HepG2 (cell line): ENCODE data around the gene PPAT. TPM values are rescaled to one million over a fixed set of nuclear protein-coding genes. Genes with fewer than 3 reads are reported as not detected.

Experiments used
- ATF7 ChIP-seq, 2 experiments: fragments of 450-650 bp in 1 of 2; sonication (generic) in 1 of 2; formaldehyde crosslinking in 1 of 2; IDR thresholded peaks; 2 replicates each; pipeline versions ENCODE4 v1.4.0 to v1.6.1; 2016 to 2020; ENCODE audit warnings: antibody characterized with exemption in 1 of 2, mild to moderate bottlenecking in 1 of 2, missing genetic modification reagents in 1 of 2
- ATF7-NPFF ChIP-seq: sonication (generic); formaldehyde crosslinking; IDR thresholded peaks from 2 replicates; pipeline ENCODE4 v1.8.1; 2023; ENCODE audit warnings: mild to moderate bottlenecking, low read depth, missing genetic modification reagents, moderate library complexity
- GABPA ChIP-seq, 2 experiments: IDR thresholded peaks; 2 replicates each; pipeline ENCODE4 v1.6.1; 2011 to 2016; ENCODE audit warnings: low read depth in 2 of 2, low read length in 1 of 2, missing biosample characterization in 1 of 2, missing genetic modification characterization in 1 of 2
- HINFP ChIP-seq: sonication (generic); formaldehyde crosslinking; IDR thresholded peaks from 2 replicates; pipeline ENCODE4 v1.4.0; 2020; ENCODE audit warnings: low read depth, mild to moderate bottlenecking, missing genetic modification reagents
- HNF4A ChIP-seq: sonication (generic); formaldehyde crosslinking; IDR thresholded peaks from 2 replicates; pipeline ENCODE4 v1.4.0; 2020; ENCODE audit warnings: missing genetic modification reagents
- MXD1 ChIP-seq: sonication (generic); formaldehyde crosslinking; IDR thresholded peaks from 2 replicates; pipeline ENCODE4 v1.4.0; 2020; ENCODE audit warnings: mild to moderate bottlenecking, missing genetic modification reagents
- POGK ChIP-seq: sonication (generic); formaldehyde crosslinking; conservative IDR thresholded peaks from 2 replicates; pipeline ENCODE4 v1.8.0; 2022; ENCODE audit warnings: mild to moderate bottlenecking, moderate library complexity, missing genetic modification reagents
- PPARG ChIP-seq: conservative IDR thresholded peaks from 2 replicates; pipeline ENCODE4 v1.6.1; 2016; ENCODE audit warnings: missing biosample characterization, missing genetic modification reagents
- STAT5B ChIP-seq: sonication (generic); formaldehyde crosslinking; IDR thresholded peaks from 2 replicates; pipeline ENCODE4 v1.4.0; 2020; ENCODE audit warnings: missing genetic modification reagents
- TEAD3 ChIP-seq: optimal IDR thresholded peaks from 2 replicates; pipeline ENCODE3; 2016; ENCODE audit warnings: borderline replicate concordance
- TRIM22 ChIP-seq: fragments of 450-650 bp; IDR thresholded peaks from 2 replicates; pipeline ENCODE4 v1.6.1; 2017
- ZBTB21 ChIP-seq: sonication (generic); formaldehyde crosslinking; IDR thresholded peaks from 2 replicates; pipeline ENCODE4 v1.4.0; 2020; ENCODE audit warnings: missing genetic modification reagents
- ZBTB43 ChIP-seq: sonication (generic); formaldehyde crosslinking; conservative IDR thresholded peaks from 2 replicates; pipeline ENCODE4 v1.4.0; 2020; ENCODE audit warnings: missing genetic modification reagents
- ZMYM4 ChIP-seq: sonication (generic); formaldehyde crosslinking; IDR thresholded peaks from 2 replicates; pipeline ENCODE4 v1.8.1; 2023; ENCODE audit warnings: mild to moderate bottlenecking, missing genetic modification reagents
- ZNF343 ChIP-seq: sonication (generic); formaldehyde crosslinking; IDR thresholded peaks from 2 replicates; pipeline ENCODE4 v1.4.0; 2020; ENCODE audit warnings: mild to moderate bottlenecking, missing genetic modification reagents
- ZNF543 ChIP-seq: sonication (generic); formaldehyde crosslinking; IDR thresholded peaks from 2 replicates; pipeline ENCODE4 v1.4.0; 2020; ENCODE audit warnings: mild to moderate bottlenecking, missing genetic modification reagents
- ZNF770 ChIP-seq: sonication (generic); formaldehyde crosslinking; IDR thresholded peaks from 2 replicates; pipeline ENCODE4 v1.5.0; 2020; ENCODE audit warnings: mild to moderate bottlenecking, missing genetic modification reagents
- ZSCAN29 ChIP-seq: sonication (generic); formaldehyde crosslinking; conservative IDR thresholded peaks from 2 replicates; pipeline ENCODE4 v1.4.0; 2020; ENCODE audit warnings: mild to moderate bottlenecking, missing genetic modification reagents
- polyA plus RNA-seq, 8 experiments: library from polyadenylated mRNA; depleted of rRNA in 3 of 8; stranded (reverse) in 7 of 8; unstranded in 1 of 8; fragments of >200 nt; fragmentation: Illumina TruSeq in 4 of 8; extraction: Trizol in 4 of 8; gene quantifications; 2 replicates each; pipeline versions ENCODE4 v1.2.1 to v1.2.3, GENCODE V29; 2011 to 2016; ENCODE audit warnings: low read depth in 4 of 8, missing spikeins in 1 of 8, mixed read lengths in 1 of 8; ENCODE audit not compliant: insufficient read depth in 1 of 8
- total RNA-seq, 5 experiments: library from RNA; depleted of rRNA; stranded (reverse); fragments of >200 nt; fragmentation: Illumina TruSeq; extraction: Trizol; gene quantifications; 2 replicates each; pipeline ENCODE4 v1.2.3, GENCODE V29; 2016; ENCODE audit warnings: low read depth in 1 of 5

PPAT gene
- total and polyA plus RNA-seq, 2 of the 13 experiments (the other 11 are each of a cell fraction or from before 2014, with no cell fraction given), result 16.9 to 62.6 TPM

GRCh38 chr4:56387023-56388001 lies 48.1 kb downstream of the PPAT start, which contains the start of gene AASDH (continued):
- TF ChIP-seq ZNF770 (CRISPR knock-in tag) (peak; percentile 54), STAT5B (CRISPR knock-in tag) (no peak; the same call in 1 of the 2 replicates), ZBTB43 (CRISPR knock-in tag) (0 out of 2 replicates have a peak, but pooled peaks have one; percentile 43), MXD1 (peak; percentile 62; the same call in 1 of the 2 replicates), POGK (CRISPR knock-in tag) (peak; percentile 67), HINFP (CRISPR knock-in tag) (0 out of 2 replicates have a peak, but pooled peaks have one; percentile 61), TRIM22 (no peak), ZNF343 (peak; percentile 91), ZNF543 (CRISPR knock-in tag) (peak; percentile 80; the same call in 1 of the 2 replicates), ZBTB21 (peak; percentile 42), TEAD3 (CRISPR knock-in tag) (peak; percentile 17), GABPA (IDR thresholded peaks at IDR 0.05; ENCODE audit: low read depth, low read length) (no peak), GABPA (CRISPR knock-in tag; IDR thresholded peaks at IDR 0.05; ENCODE audit: low read depth) (peak; percentile 67), ZMYM4 (CRISPR knock-in tag) (peak; percentile 91), HNF4A (CRISPR knock-in tag) (peak; percentile 21; the same call in 1 of the 2 replicates), ATF7 (IDR thresholded peaks at IDR 0.05) (no peak), ATF7 (CRISPR knock-in tag; IDR thresholded peaks at IDR 0.05) (peak; percentile 86; the same call in 1 of the 2 replicates), ATF7-NPFF (peak; percentile 46; the same call in 1 of the 2 replicates), PPARG (peak; percentile 17; the same call in 1 of the 2 replicates), ZSCAN29 (CRISPR knock-in tag) (peak; percentile 81; the same call in 1 of the 2 replicates)
